HG03066 (cell line): ENCODE measurements around the gene SEPTIN3.
A peak's percentile ranks its signal among the peaks of the same experiment; 100 is the strongest.
"Not testable (repeated sequence)": the region's sequence is repeated elsewhere in the genome, so short reads cannot be mapped to it uniquely, and the experiment has no call there.

Experiments used
- ATAC-seq: cut with Tn5 transposase; IDR thresholded peaks from one replicate; pipeline ENCODE4 v1.9.1; 2021; ENCODE audit warnings: low read depth; ENCODE audit not compliant: unreplicated experiment

Gene SEPTIN3

GRCh38 chr22:41940832-41941765 is 28.1 kb upstream of the SEPTIN3 start:
- ATAC-seq, result peak; percentile 37

- no peak for ATAC-seq
These were observed 25.5 kb upstream of the SEPTIN3 start for GRCh38 chr22:41943661-41944209.

GRCh38 chr22:41946629-41947423 is 22.4 kb upstream of the SEPTIN3 start, which contains the start of gene CENPM:
TSS of gene CENPM (minus strand) at chr22:41947152. CDS start at chr22:41947076, 76 bp downstream.
- peak; percentile 87 for ATAC-seq

GRCh38 chr22:41947424-41948080 is 21.7 kb upstream of the SEPTIN3 start:
- no peak for ATAC-seq

- ATAC-seq, result no peak
These were observed 21.1 kb upstream of the SEPTIN3 start for GRCh38 chr22:41948142-41948541.

GRCh38 chr22:41948928-41949296 is 20.3 kb upstream of the SEPTIN3 start:
- ATAC-seq, result not testable (repeated sequence)

GRCh38 chr22:41949297-41949965 is 19.8 kb upstream of the SEPTIN3 start:
- no peak for ATAC-seq

- no peak for ATAC-seq
These were observed 17.3 kb upstream of the SEPTIN3 start, which contains the start of gene SMIM45 for GRCh38 chr22:41951898-41952474. TSS of gene SMIM45 (plus strand) at chr22:41952150.

GRCh38 chr22:41952713-41953112 is 16.5 kb upstream of the SEPTIN3 start:
- no peak for ATAC-seq

- no peak for ATAC-seq
These were observed 11.2 kb upstream of the SEPTIN3 start for GRCh38 chr22:41957941-41958556.

GRCh38 chr22:41963453-41964111 is 5.7 kb upstream of the SEPTIN3 start:
- no peak for ATAC-seq

- no peak for ATAC-seq
These were observed 5.1 kb upstream of the SEPTIN3 start for GRCh38 chr22:41964112-41964491.

- no peak for ATAC-seq
These were observed 3.0 kb upstream of the SEPTIN3 start for GRCh38 chr22:41966225-41966606.

GRCh38 chr22:41966607-41967240 is 2.5 kb upstream of the SEPTIN3 start:
- ATAC-seq, result no peak

GRCh38 chr22:41968601-41969000 is 642 bp upstream of the SEPTIN3 start:
- no peak for ATAC-seq

- ATAC-seq, result no peak
These were observed 1.4 kb downstream of the SEPTIN3 start for GRCh38 chr22:41970601-41971000.

GRCh38 chr22:41971431-41971830 is 2.2 kb downstream of the SEPTIN3 start:
- no peak for ATAC-seq

- ATAC-seq, result no peak
These were observed 5.5 kb downstream of the SEPTIN3 start for GRCh38 chr22:41974691-41975290.
